ENCODE results near the gene POLL.

The POLL gene

GRCh38 chr10:101624526-101625102 lies 36.6 kb upstream of the POLL start:
- no peak for TF ChIP-seq CTCF (IDR thresholded peaks at IDR 0.05; ENCODE audit: low read depth, low read length, missing control alignments)
- no peak overlapping the region for H3K4me3 ChIP-seq (replicated peaks; ENCODE audit: low read depth, low read length)
- DNase-seq (ENCODE audit: extremely low read depth, low read depth), result no peak

- no peak overlapping the region for H3K4me3 ChIP-seq (replicated peaks; ENCODE audit: low read depth, low read length)
- no peak for TF ChIP-seq CTCF (IDR thresholded peaks at IDR 0.05; ENCODE audit: low read depth, low read length, missing control alignments)
These were observed 35.5 kb upstream of the POLL start for GRCh38 chr10:101623528-101623927.

GRCh38 chr10:101619983-101620382 lies 31.9 kb upstream of the POLL start:
- no peak overlapping the region for H3K4me3 ChIP-seq (replicated peaks; ENCODE audit: low read depth, low read length)
- DNase-seq (ENCODE audit: extremely low read depth, low read depth), result no peak
- no peak for TF ChIP-seq CTCF (IDR thresholded peaks at IDR 0.05; ENCODE audit: low read depth, low read length, missing control alignments)

More at GRCh38 chr10:101623528-101623927, 35.5 kb upstream of the POLL start:
- no peak for DNase-seq (ENCODE audit: extremely low read depth, low read depth)

GRCh38 chr10:101618871-101619270 lies 30.8 kb upstream of the POLL start:
- H3K4me3 ChIP-seq (replicated peaks; ENCODE audit: low read depth, low read length), result no peak overlapping the region
- TF ChIP-seq CTCF (IDR thresholded peaks at IDR 0.05; ENCODE audit: low read depth, low read length, missing control alignments), result no peak
- DNase-seq (ENCODE audit: extremely low read depth, low read depth), result no peak

- H3K4me3 ChIP-seq (replicated peaks; ENCODE audit: low read depth, low read length), result no peak overlapping the region
- DNase-seq (ENCODE audit: extremely low read depth, low read depth), result no peak
- TF ChIP-seq CTCF (IDR thresholded peaks at IDR 0.05; ENCODE audit: low read depth, low read length, missing control alignments), result no peak
These were observed 29.9 kb upstream of the POLL start for GRCh38 chr10:101617824-101618568.

- DNase-seq (ENCODE audit: extremely low read depth, low read depth), result no peak
- no peak for TF ChIP-seq CTCF (IDR thresholded peaks at IDR 0.05; ENCODE audit: low read depth, low read length, missing control alignments)
- H3K4me3 ChIP-seq (replicated peaks; ENCODE audit: low read depth, low read length), result no peak overlapping the region
These were observed 29.2 kb upstream of the POLL start for GRCh38 chr10:101617102-101617823.
